Loucy (cell line): ENCODE results near the gene AAGAB.

ENCODE experiments used
- H2AFZ ChIP-seq: fragments of 200-600 bp; sonication (generic); 2 replicates; pipeline ENCODE4 v1.6.0; 2016; ENCODE audit warnings: antibody characterized with exemption, mild to moderate bottlenecking, low read length, moderate library complexity
- H3F3A ChIP-seq: fragments of 200-600 bp; 2 replicates; pipeline ENCODE4 v1.6.0; 2016; ENCODE audit warnings: antibody characterized with exemption, low read depth, mild to moderate bottlenecking
- H3K27me3 ChIP-seq: fragments of 200-600 bp; sonication (generic); 2 replicates; pipeline ENCODE4 v1.6.1; 2014; ENCODE audit warnings: low read length, mild to moderate bottlenecking; ENCODE audit not compliant: insufficient read depth, poor library complexity, severe bottlenecking
- H3K36me3 ChIP-seq: fragments of 200-600 bp; sonication (generic); 2 replicates; pipeline ENCODE4 v1.6.1; 2016; ENCODE audit warnings: low read length; ENCODE audit not compliant: insufficient read depth
- H3K4me1 ChIP-seq: fragments of 200-600 bp; sonication (generic); 2 replicates; pipeline ENCODE4 v1.5.1; 2014; ENCODE audit warnings: low read length, mild to moderate bottlenecking; ENCODE audit not compliant: insufficient read depth, poor library complexity, severe bottlenecking
- H3K4me2 ChIP-seq: fragments of 200-600 bp; sonication (generic); 2 replicates; pipeline ENCODE4 v1.6.0; 2014; ENCODE audit warnings: antibody characterized with exemption, low read length, low read depth, mild to moderate bottlenecking; ENCODE audit not compliant: poor library complexity, severe bottlenecking
- H3K4me3 ChIP-seq: fragments of 200-600 bp; sonication (generic); 2 replicates; pipeline ENCODE4 v1.5.1; 2014; ENCODE audit warnings: low read length, mild to moderate bottlenecking, mixed read lengths; ENCODE audit not compliant: poor library complexity, severe bottlenecking
- H3K79me2 ChIP-seq: fragments of 200-600 bp; sonication (generic); 2 replicates; pipeline ENCODE4 v1.6.1; 2014; ENCODE audit warnings: low read length; ENCODE audit not compliant: insufficient read depth
- H3K9ac ChIP-seq: fragments of 200-600 bp; sonication (generic); 2 replicates; pipeline ENCODE4 v1.6.0; 2014; ENCODE audit warnings: mild to moderate bottlenecking, low read depth, low read length, moderate library complexity; ENCODE audit not compliant: poor library complexity, severe bottlenecking
- H3K9me2 ChIP-seq: fragments of 200-600 bp; sonication (generic); replicated peaks from 2 replicates; pipeline ENCODE4 v1.6.1; 2016; ENCODE audit warnings: low read depth, low read length, mixed read lengths
- H3K9me3 ChIP-seq: fragments of 200-600 bp; sonication (generic); 2 replicates; pipeline ENCODE4 v1.6.1; 2014; ENCODE audit warnings: mild to moderate bottlenecking, antibody characterized with exemption, low read length, low read depth; ENCODE audit not compliant: insufficient read depth
- H4K20me1 ChIP-seq: fragments of 200-600 bp; sonication (generic); 2 replicates; pipeline ENCODE4 v1.6.0; 2014; ENCODE audit warnings: antibody characterized with exemption, low read length, mild to moderate bottlenecking; ENCODE audit not compliant: insufficient read depth, poor library complexity, severe bottlenecking
- CTCF ChIP-seq: fragments of 200-600 bp; sonication (generic); conservative IDR thresholded peaks from 2 replicates; pipeline ENCODE4 v1.5.1; 2014; ENCODE audit warnings: mild to moderate bottlenecking, antibody characterized with exemption, low read length
- EZH2phosphoT487 ChIP-seq: fragments of 200-600 bp; IDR thresholded peaks from 2 replicates; pipeline ENCODE4 v1.6.1; 2018; ENCODE audit warnings: antibody characterized with exemption, mild to moderate bottlenecking, moderate library complexity, borderline replicate concordance

AAGAB gene

GRCh38 chr15:67227846-67228245, 26.6 kb downstream of the AAGAB start:
- H3K9me3 ChIP-seq = no peaks in the 10 kb centered on the region
- TF ChIP-seq EZH2phosphoT487 (no peak), CTCF (no peak)
- H3K4me2 ChIP-seq = peak overlapping the region; percentile 67
- H3F3A ChIP-seq = peaks cover 15% of the 10 kb centered on the region
- no peak overlapping the region for H2AFZ ChIP-seq
- H3K79me2 ChIP-seq = peaks cover 6% of the 10 kb centered on the region; the same call in 1 of the 2 replicates
- H3K4me3 ChIP-seq = peak overlapping the region; percentile 19
- H4K20me1 ChIP-seq = peaks cover 8% of the 10 kb centered on the region
- peaks cover 22% of the 10 kb centered on the region for H3K4me1 ChIP-seq
- H3K27me3 ChIP-seq = no peaks in the 10 kb centered on the region
- peaks cover 43% of the 10 kb centered on the region for H3K36me3 ChIP-seq
- H3K9ac ChIP-seq = peak overlapping the region; percentile 43
- no peaks in the 10 kb centered on the region for H3K9me2 ChIP-seq

- Histone ChIP-seq H3K4me2 (peak overlapping the region; percentile 67), H3K9ac (peak overlapping the region; percentile 43), H3K79me2 (peaks cover 10% of the 10 kb centered on the region; the same call in 1 of the 2 replicates), H3F3A (peaks cover 15% of the 10 kb centered on the region), H3K9me2 (no peaks in the 10 kb centered on the region), H3K36me3 (peaks cover 39% of the 10 kb centered on the region), H2AFZ (no peak overlapping the region), H3K4me3 (peak overlapping the region; percentile 19), H4K20me1 (peaks cover 8% of the 10 kb centered on the region), H3K9me3 (no peaks in the 10 kb centered on the region), H3K27me3 (no peaks in the 10 kb centered on the region), H3K4me1 (peaks cover 22% of the 10 kb centered on the region)
- TF ChIP-seq CTCF (no peak), EZH2phosphoT487 (no peak)
Observed at GRCh38 chr15:67227431-67227830, 27.0 kb downstream of the AAGAB start.

- no peak overlapping the region for H2AFZ ChIP-seq
- no peaks in the 10 kb centered on the region for H3K9me3 ChIP-seq
- TF ChIP-seq CTCF (no peak), EZH2phosphoT487 (no peak)
- H3K79me2 ChIP-seq = peaks cover 12% of the 10 kb centered on the region; the same call in 1 of the 2 replicates
- peaks cover 15% of the 10 kb centered on the region for H3F3A ChIP-seq
- H3K4me2 ChIP-seq = no peak overlapping the region
- no peak overlapping the region for H3K4me3 ChIP-seq
- H4K20me1 ChIP-seq = peaks cover 8% of the 10 kb centered on the region
- H3K27me3 ChIP-seq = no peaks in the 10 kb centered on the region
- peaks cover 22% of the 10 kb centered on the region for H3K4me1 ChIP-seq
- peaks cover 20% of the 10 kb centered on the region; the same call in 1 of the 2 replicates for H3K36me3 ChIP-seq
- H3K9ac ChIP-seq = no peak overlapping the region
- H3K9me2 ChIP-seq = no peaks in the 10 kb centered on the region
Observed at GRCh38 chr15:67225336-67225735, 29.1 kb downstream of the AAGAB start.
